Measurements from ENCODE around the gene SLC39A13.

SLC39A13 gene

GRCh38 chr11:47407746-47408590 lies at the start of gene SLC39A13:
SLC39A13 (plus strand) TSS chr11:47408590; CDS start chr11:47410095, 1,505 bp downstream.
- in situ Hi-C loops (cut with MboI; ENCODE audit: low sequenced_read_pairs) = loop anchor here (5.0 kb wide), 1 partner anchor 36 kb away; no protein-coding TSS in a partner anchor

GRCh38 chr11:47358731-47359051 lies 49.7 kb upstream of the SLC39A13 start:
- in situ Hi-C loops (cut with MboI; ENCODE audit: low sequenced_read_pairs) = no loop called here

- in situ Hi-C loops (cut with MboI; ENCODE audit: low sequenced_read_pairs) = no loop called here
Measured at GRCh38 chr11:47359162-47359561, 49.2 kb upstream of the SLC39A13 start.

GRCh38 chr11:47359586-47359985 lies 48.8 kb upstream of the SLC39A13 start:
- in situ Hi-C loops (cut with MboI; ENCODE audit: low sequenced_read_pairs) = no loop called here

GRCh38 chr11:47360341-47360740 lies 48.0 kb upstream of the SLC39A13 start:
- in situ Hi-C loops (cut with MboI; ENCODE audit: low sequenced_read_pairs) = no loop called here

GRCh38 chr11:47361419-47361818 lies 47.0 kb upstream of the SLC39A13 start:
- in situ Hi-C loops (cut with MboI; ENCODE audit: low sequenced_read_pairs) = no loop called here

GRCh38 chr11:47366020-47366490 lies 42.3 kb upstream of the SLC39A13 start:
- in situ Hi-C loops (cut with MboI; ENCODE audit: low sequenced_read_pairs) = no loop called here

GRCh38 chr11:47369676-47370075 lies 38.7 kb upstream of the SLC39A13 start:
- in situ Hi-C loops (cut with MboI; ENCODE audit: low sequenced_read_pairs) = loop anchor here (5.0 kb wide), 1 partner anchor 38 kb away; the partner anchor contains the start of gene SLC39A13

- in situ Hi-C loops (cut with MboI; ENCODE audit: low sequenced_read_pairs) = loop anchor here (5.0 kb wide), 1 partner anchor 35 kb away; the partner anchor contains the start of gene SLC39A13
Measured at GRCh38 chr11:47372422-47372821, 36.0 kb upstream of the SLC39A13 start.

GRCh38 chr11:47373876-47374719 lies 34.3 kb upstream of the SLC39A13 start:
- in situ Hi-C loops (cut with MboI; ENCODE audit: low sequenced_read_pairs) = loop anchor here (5.0 kb wide), 1 partner anchor 33 kb away; the partner anchor contains the start of gene SLC39A13

GRCh38 chr11:47374720-47375019 lies 33.7 kb upstream of the SLC39A13 start:
- in situ Hi-C loops (cut with MboI; ENCODE audit: low sequenced_read_pairs) = loop anchor here (5.0 kb wide), 1 partner anchor 33 kb away; the partner anchor contains the start of gene SLC39A13

- in situ Hi-C loops (cut with MboI; ENCODE audit: low sequenced_read_pairs) = no loop called here
Measured at GRCh38 chr11:47375020-47375419, 33.4 kb upstream of the SLC39A13 start.

GRCh38 chr11:47375546-47376085 lies 32.8 kb upstream of the SLC39A13 start:
- in situ Hi-C loops (cut with MboI; ENCODE audit: low sequenced_read_pairs) = no loop called here

GRCh38 chr11:47376107-47376524 lies 32.3 kb upstream of the SLC39A13 start:
- in situ Hi-C loops (cut with MboI; ENCODE audit: low sequenced_read_pairs) = no loop called here

GRCh38 chr11:47376525-47377371 lies 31.6 kb upstream of the SLC39A13 start:
- in situ Hi-C loops (cut with MboI; ENCODE audit: low sequenced_read_pairs) = no loop called here

GRCh38 chr11:47377571-47378009 lies 30.8 kb upstream of the SLC39A13 start:
- in situ Hi-C loops (cut with MboI; ENCODE audit: low sequenced_read_pairs) = no loop called here

- in situ Hi-C loops (cut with MboI; ENCODE audit: low sequenced_read_pairs) = no loop called here
Measured at GRCh38 chr11:47378010-47378835, 30.2 kb upstream of the SLC39A13 start, which contains the start of gene SPI1. SPI1 (minus strand) TSS chr11:47378547; CDS start chr11:47378353, 194 bp downstream.

GRCh38 chr11:47378836-47379170 lies 29.6 kb upstream of the SLC39A13 start:
- in situ Hi-C loops (cut with MboI; ENCODE audit: low sequenced_read_pairs) = no loop called here

- in situ Hi-C loops (cut with MboI; ENCODE audit: low sequenced_read_pairs) = no loop called here
Measured at GRCh38 chr11:47379317-47379716, 29.1 kb upstream of the SLC39A13 start.

All from HL-60/S4 (cell line).